Smooth muscle cell of the brain vasculature (primary cell): Measurements from ENCODE around the gene SMPD4.
"Not testable (repeated sequence)": the region's sequence is repeated elsewhere in the genome, so short reads cannot be mapped to it uniquely, and the experiment has no call there.

ENCODE experiments used
- DNase-seq: peaks from one replicate; pipeline ENCODE4 v3.0.0-alpha.2; 2012; ENCODE audit warnings: low read depth, low spot score

Gene SMPD4

GRCh38 chr2:130159376-130159775 is 22.0 kb downstream of the SMPD4 start:
- not testable (repeated sequence) for DNase-seq

- DNase-seq, result no peak
Measured at GRCh38 chr2:130158631-130159030, 22.8 kb downstream of the SMPD4 start.

- DNase-seq, result not testable (repeated sequence)
Measured at GRCh38 chr2:130157825-130158514, 23.4 kb downstream of the SMPD4 start.

GRCh38 chr2:130157354-130157753 is 24.0 kb downstream of the SMPD4 start:
- not testable (repeated sequence) for DNase-seq

- DNase-seq, result no peak
Measured at GRCh38 chr2:130156624-130157004, 24.8 kb downstream of the SMPD4 start.

GRCh38 chr2:130155956-130156623 is 25.3 kb downstream of the SMPD4 start:
- DNase-seq, result not testable (repeated sequence)

GRCh38 chr2:130154773-130155765 is 26.3 kb downstream of the SMPD4 start:
- no peak for DNase-seq

- not testable (repeated sequence) for DNase-seq
Measured at GRCh38 chr2:130154423-130154770, 27.0 kb downstream of the SMPD4 start.

- DNase-seq, result not testable (repeated sequence)
Measured at GRCh38 chr2:130153721-130154422, 27.5 kb downstream of the SMPD4 start.

GRCh38 chr2:130152816-130153595 is 28.4 kb downstream of the SMPD4 start:
- DNase-seq, result no peak

- DNase-seq, result not testable (repeated sequence)
Measured at GRCh38 chr2:130152136-130152815, 29.1 kb downstream of the SMPD4 start.

GRCh38 chr2:130151145-130151512 is 30.3 kb downstream of the SMPD4 start:
- not testable (repeated sequence) for DNase-seq

- no peak for DNase-seq
Measured at GRCh38 chr2:130150181-130151144, 30.9 kb downstream of the SMPD4 start.

- DNase-seq, result not testable (repeated sequence)
Measured at GRCh38 chr2:130148515-130148914, 32.9 kb downstream of the SMPD4 start.

GRCh38 chr2:130145006-130145414 is 36.4 kb downstream of the SMPD4 start, which contains the start of gene CCDC74B:
Gene CCDC74B (minus strand): TSS chr2:130145112. CDS start chr2:130144996, 116 bp downstream.
- not testable (repeated sequence) for DNase-seq

GRCh38 chr2:130143266-130144039 is 37.9 kb downstream of the SMPD4 start:
- not testable (repeated sequence) for DNase-seq

GRCh38 chr2:130142396-130143265 is 38.8 kb downstream of the SMPD4 start:
- DNase-seq, result not testable (repeated sequence)
